Raji (cell line): Measurements from ENCODE around the gene ITGB4.

Experiments
- POLR2A ChIP-seq: IDR thresholded peaks from 2 replicates; pipeline ENCODE4 v1.6.1; 2011; ENCODE audit warnings: low read depth, low read length, control low read depth; ENCODE audit not compliant: insufficient read depth

ITGB4 gene

GRCh38 chr17:75720656-75721462, at the start of gene ITGB4:
ITGB4 (plus strand) TSS chr17:75721459; CDS start chr17:75724704, 3,245 bp downstream.
- TF ChIP-seq POLR2A, result no peak

- no peak for TF ChIP-seq POLR2A
Measured at GRCh38 chr17:75672011-75672410, 49.2 kb upstream of the ITGB4 start.

GRCh38 chr17:75673487-75673886, 47.8 kb upstream of the ITGB4 start:
- TF ChIP-seq POLR2A, result no peak

GRCh38 chr17:75676461-75676860, 44.8 kb upstream of the ITGB4 start:
- TF ChIP-seq POLR2A, result no peak

- no peak for TF ChIP-seq POLR2A
Measured at GRCh38 chr17:75679706-75680211, 41.5 kb upstream of the ITGB4 start.

- TF ChIP-seq POLR2A, result no peak
Measured at GRCh38 chr17:75680431-75680830, 40.8 kb upstream of the ITGB4 start.

GRCh38 chr17:75681289-75681688, 40.0 kb upstream of the ITGB4 start:
- TF ChIP-seq POLR2A, result no peak

- TF ChIP-seq POLR2A, result no peak
Measured at GRCh38 chr17:75683583-75683982, 37.7 kb upstream of the ITGB4 start.

GRCh38 chr17:75684249-75684648, 37.0 kb upstream of the ITGB4 start:
- TF ChIP-seq POLR2A, result no peak

GRCh38 chr17:75684924-75685323, 36.3 kb upstream of the ITGB4 start:
- TF ChIP-seq POLR2A, result no peak

GRCh38 chr17:75685499-75685898, 35.8 kb upstream of the ITGB4 start:
- TF ChIP-seq POLR2A, result no peak

- TF ChIP-seq POLR2A, result no peak
Measured at GRCh38 chr17:75688209-75688825, 32.9 kb upstream of the ITGB4 start.

- no peak for TF ChIP-seq POLR2A
Measured at GRCh38 chr17:75689441-75689873, 31.8 kb upstream of the ITGB4 start.

- TF ChIP-seq POLR2A, result no peak
Measured at GRCh38 chr17:75691371-75691791, 29.9 kb upstream of the ITGB4 start.

GRCh38 chr17:75691801-75692626, 29.2 kb upstream of the ITGB4 start:
- no peak for TF ChIP-seq POLR2A

- TF ChIP-seq POLR2A, result no peak
Measured at GRCh38 chr17:75692976-75693375, 28.3 kb upstream of the ITGB4 start.
